ENCODE data around the gene TUBA4B. TPM values are rescaled to one million over a fixed set of nuclear protein-coding genes. Genes with fewer than 3 reads are reported as not detected.

TUBA4B gene
- total RNA-seq, 1 donor from 2014 or later, result 3.5 TPM

DNA sequence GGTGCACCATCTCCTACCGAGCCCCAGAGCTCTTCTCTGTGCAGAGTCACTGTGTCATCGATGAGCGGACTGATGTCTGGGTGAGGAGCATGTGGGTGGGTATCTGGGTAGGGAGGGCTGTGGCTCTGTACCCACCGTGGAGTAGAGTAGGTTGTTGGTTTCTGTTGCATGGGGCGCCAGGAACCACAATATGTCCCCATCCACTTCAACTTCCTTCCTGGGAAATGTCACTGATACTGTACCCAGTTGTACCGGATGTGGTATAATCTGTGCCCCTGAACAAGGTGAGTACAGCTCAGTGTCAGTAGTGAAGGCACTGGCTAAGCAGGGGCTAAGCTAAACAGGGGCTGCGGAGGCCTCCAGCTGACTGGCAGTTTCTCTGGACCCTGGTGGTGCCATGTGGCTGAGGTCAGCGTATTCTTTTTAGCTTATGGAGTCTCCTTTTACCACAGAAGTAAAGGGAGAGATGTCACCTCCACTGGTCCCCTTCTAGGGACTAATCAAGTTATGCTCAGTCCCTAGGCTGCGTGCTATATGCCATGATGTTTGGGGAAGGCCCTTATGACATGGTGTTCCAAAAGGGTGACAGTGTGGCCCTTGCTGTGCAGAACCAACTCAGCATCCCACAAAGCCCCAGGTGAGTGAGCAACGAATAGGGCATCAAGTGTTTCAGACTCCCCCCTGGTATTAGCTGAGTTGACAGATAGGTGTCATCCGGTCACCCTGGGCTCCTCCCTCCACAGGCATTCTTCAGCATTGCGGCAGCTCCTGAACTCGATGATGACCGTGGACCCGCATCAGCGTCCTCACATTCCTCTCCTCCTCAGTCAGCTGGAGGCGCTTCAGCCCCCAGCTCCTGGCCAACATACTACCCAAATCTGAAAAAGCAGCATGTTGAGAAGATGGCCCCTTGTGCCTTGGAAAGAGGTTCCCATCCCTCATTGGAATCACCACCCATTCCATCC, 5.1 kb upstream of the TUBA4B start:
- Histone ChIP-seq H3K27ac (peak overlapping the region; percentile 91), H3K36me3 (peaks cover 28% of the 10 kb centered on the region), H3K4me3 (peak overlapping the region; percentile 3), H3K27me3 (ENCODE audit: low read depth) (no peaks in the 10 kb centered on the region), H3K9me3 (no peaks in the 10 kb centered on the region), H3K4me1 (peaks cover 75% of the 10 kb centered on the region)
- DNase-seq, result no peak
- TF ChIP-seq, protein P1, sequence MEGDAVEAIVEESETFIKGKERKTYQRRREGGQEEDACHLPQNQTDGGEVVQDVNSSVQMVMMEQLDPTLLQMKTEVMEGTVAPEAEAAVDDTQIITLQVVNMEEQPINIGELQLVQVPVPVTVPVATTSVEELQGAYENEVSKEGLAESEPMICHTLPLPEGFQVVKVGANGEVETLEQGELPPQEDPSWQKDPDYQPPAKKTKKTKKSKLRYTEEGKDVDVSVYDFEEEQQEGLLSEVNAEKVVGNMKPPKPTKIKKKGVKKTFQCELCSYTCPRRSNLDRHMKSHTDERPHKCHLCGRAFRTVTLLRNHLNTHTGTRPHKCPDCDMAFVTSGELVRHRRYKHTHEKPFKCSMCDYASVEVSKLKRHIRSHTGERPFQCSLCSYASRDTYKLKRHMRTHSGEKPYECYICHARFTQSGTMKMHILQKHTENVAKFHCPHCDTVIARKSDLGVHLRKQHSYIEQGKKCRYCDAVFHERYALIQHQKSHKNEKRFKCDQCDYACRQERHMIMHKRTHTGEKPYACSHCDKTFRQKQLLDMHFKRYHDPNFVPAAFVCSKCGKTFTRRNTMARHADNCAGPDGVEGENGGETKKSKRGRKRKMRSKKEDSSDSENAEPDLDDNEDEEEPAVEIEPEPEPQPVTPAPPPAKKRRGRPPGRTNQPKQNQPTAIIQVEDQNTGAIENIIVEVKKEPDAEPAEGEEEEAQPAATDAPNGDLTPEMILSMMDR (IDR thresholded peaks at IDR 0.05), result no peak
- intact Hi-C loops (cut with DNase I), result no loop called here
- peak in 1 of 2 donors; percentile 5 for ATAC-seq

DNA sequence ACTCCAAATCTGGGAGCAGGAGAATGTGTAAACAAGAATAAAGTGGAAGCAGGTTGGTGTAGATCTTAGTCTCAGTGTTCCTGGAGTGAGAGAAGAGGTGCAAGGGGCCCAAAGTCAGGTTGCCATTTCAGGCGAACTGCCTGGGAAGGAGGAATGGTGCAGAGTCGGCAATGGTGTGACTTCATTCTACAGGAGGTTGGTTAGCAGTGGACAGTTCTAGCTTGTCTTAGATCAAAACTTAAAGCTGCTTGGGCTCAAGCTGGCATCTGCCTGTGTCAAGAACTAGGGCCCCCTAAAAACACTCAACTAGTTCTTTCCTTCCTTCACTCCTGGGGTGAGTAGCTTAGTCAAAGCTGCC, 4.2 kb upstream of the TUBA4B start:
- intact Hi-C loops (cut with DNase I), result no loop called here

GRCh38 chr2:219249203-219249980, 3.7 kb upstream of the TUBA4B start:
- Histone ChIP-seq H3K9me3 (no peaks in the 10 kb centered on the region), H3K36me3 (peaks cover 28% of the 10 kb centered on the region), H3K27ac (peak overlapping the region; percentile 91), H3K4me3 (peak overlapping the region; percentile 41), H3K27me3 (ENCODE audit: low read depth) (no peaks in the 10 kb centered on the region), H3K4me1 (peaks cover 76% of the 10 kb centered on the region)
- ATAC-seq, result peak; percentile 51 to 68
- TF ChIP-seq, protein P1 (IDR thresholded peaks at IDR 0.05), result no peak
- peak; percentile 88 for DNase-seq
- intact Hi-C loops (cut with DNase I), result no loop called here

More for the DNA sequence above, 4.2 kb upstream of the TUBA4B start:
- peaks cover 75% of the 10 kb centered on the region for H3K4me1 ChIP-seq
- H3K27me3 ChIP-seq (ENCODE audit: low read depth), result no peaks in the 10 kb centered on the region
- DNase-seq (no peak), ATAC-seq (no peak)
- H3K4me3 ChIP-seq, result peak overlapping the region; percentile 41
- H3K27ac ChIP-seq, result peak overlapping the region; percentile 91
- H3K36me3 ChIP-seq, result peaks cover 28% of the 10 kb centered on the region
- TF ChIP-seq, protein P1 (IDR thresholded peaks at IDR 0.05), result no peak
- no peaks in the 10 kb centered on the region for H3K9me3 ChIP-seq

GRCh38 chr2:219250049-219250781, 2.8 kb upstream of the TUBA4B start:
- ATAC-seq, result no peak
- Histone ChIP-seq H3K36me3 (peaks cover 28% of the 10 kb centered on the region), H3K9me3 (no peaks in the 10 kb centered on the region), H3K4me3 (peak overlapping the region; percentile 41), H3K4me1 (peaks cover 76% of the 10 kb centered on the region), H3K27me3 (ENCODE audit: low read depth) (no peaks in the 10 kb centered on the region), H3K27ac (peak overlapping the region; percentile 91)
- TF ChIP-seq, protein P1 (IDR thresholded peaks at IDR 0.05), result no peak
- intact Hi-C loops (cut with DNase I), result no loop called here
- no peak for DNase-seq

GRCh38 chr2:219251656-219252055, 1.4 kb upstream of the TUBA4B start:
- intact Hi-C loops (cut with DNase I), result no loop called here
- Histone ChIP-seq H3K27ac (peak overlapping the region; percentile 85), H3K4me1 (peaks cover 67% of the 10 kb centered on the region), H3K9me3 (no peaks in the 10 kb centered on the region), H3K36me3 (peaks cover 28% of the 10 kb centered on the region), H3K4me3 (peak overlapping the region; percentile 72), H3K27me3 (ENCODE audit: low read depth) (no peaks in the 10 kb centered on the region)
- DNase-seq (no peak), ATAC-seq (no peak)
- TF ChIP-seq, protein P1 (IDR thresholded peaks at IDR 0.05), result no peak
